WTC11 (cell line): ENCODE data around the gene TDRKH. TPM values are rescaled to one million over a fixed set of nuclear protein-coding genes. Genes with fewer than 3 reads are reported as not detected.

Source experiments
- ATAC-seq: fragments of 200-7000 bp; cut with Tn5 transposase; 2 replicates; pipeline ENCODE4 v1.10.0; 2021; ENCODE audit warnings: mild to moderate bottlenecking, moderate library complexity
- CTCF ChIA-PET: fragments of 300-600 bp; sonication (Branson Sonifier 250); formaldehyde crosslinking; loops from one replicate; lab custom pipeline; 2021; ENCODE audit warnings: antibody characterized with exemption; lab: Charles Lee
- POLR2A ChIA-PET: fragments of 350-600 bp; sonication (Branson Sonifier 250); formaldehyde crosslinking; loops from one replicate; lab custom pipeline; 2021; ENCODE audit warnings: antibody characterized with exemption; lab: Charles Lee
- DNase-seq: peaks from one replicate; pipeline ENCODE4 v3.0.0; 2021; ENCODE audit warnings: low spot score
- H3K27ac Mint-ChIP-seq: 2 replicates; pipeline ENCODE4 v1.8.0; 2021; ENCODE audit warnings: mixed read lengths
- H3K27me3 Mint-ChIP-seq: 2 replicates; pipeline ENCODE4 v1.8.0; 2021; ENCODE audit warnings: low read depth, mild to moderate bottlenecking, moderate library complexity, mixed read lengths
- H3K36me3 Mint-ChIP-seq: 2 replicates; pipeline ENCODE4 v1.8.0; 2021; ENCODE audit warnings: mixed read lengths
- H3K4me1 Mint-ChIP-seq: 2 replicates; pipeline ENCODE4 v1.8.0; 2022; ENCODE audit warnings: mixed read lengths
- H3K4me3 Mint-ChIP-seq: 2 replicates; pipeline ENCODE4 v1.8.0; 2021; ENCODE audit warnings: mild to moderate bottlenecking, moderate library complexity, mixed read lengths
- H3K9me3 Mint-ChIP-seq: 2 replicates; pipeline ENCODE4 v1.8.0; 2021; ENCODE audit warnings: mixed read lengths
- AR ChIP-seq: fragments of 250-450 bp; sonication (Bioruptor Pico); IDR thresholded peaks from 2 replicates; pipeline ENCODE4 v1.9.0; 2021; ENCODE audit warnings: mild to moderate bottlenecking
- ATF6 ChIP-seq: sonication (generic); formaldehyde crosslinking; IDR thresholded peaks from 2 replicates; pipeline ENCODE4 v1.8.1; 2023; ENCODE audit warnings: mild to moderate bottlenecking, missing genetic modification reagents
- E2F1 ChIP-seq: sonication (generic); formaldehyde crosslinking; IDR thresholded peaks from 2 replicates; pipeline ENCODE4 v1.8.0; 2022; ENCODE audit warnings: mild to moderate bottlenecking, missing genetic modification reagents
- E2F4 ChIP-seq: sonication (generic); formaldehyde crosslinking; IDR thresholded peaks from 2 replicates; pipeline ENCODE4 v1.8.1; 2022; ENCODE audit warnings: low read depth, mild to moderate bottlenecking, moderate library complexity, missing genetic modification reagents, borderline replicate concordance
- ELF4 ChIP-seq: sonication (generic); formaldehyde crosslinking; IDR thresholded peaks from 2 replicates; pipeline ENCODE4 v1.8.1; 2022; ENCODE audit warnings: low read depth, mild to moderate bottlenecking, moderate library complexity, missing genetic modification reagents
- ERG ChIP-seq: fragments of 250-450 bp; sonication (Bioruptor Pico); IDR thresholded peaks from 2 replicates; pipeline ENCODE4 v1.8.0; 2021; ENCODE audit warnings: mild to moderate bottlenecking
- FOXP1 ChIP-seq: sonication (generic); formaldehyde crosslinking; IDR thresholded peaks from 2 replicates; pipeline ENCODE4 v1.8.0; 2022; ENCODE audit warnings: missing genetic modification reagents, mild to moderate bottlenecking, moderate library complexity, borderline replicate concordance
- FOXP4 ChIP-seq: sonication (generic); formaldehyde crosslinking; IDR thresholded peaks from 2 replicates; pipeline ENCODE4 v1.8.0; 2022; ENCODE audit warnings: mild to moderate bottlenecking, missing genetic modification reagents
- GABPB1 ChIP-seq: sonication (generic); formaldehyde crosslinking; IDR thresholded peaks from 2 replicates; pipeline ENCODE4 v1.8.1; 2023; ENCODE audit warnings: mild to moderate bottlenecking, missing genetic modification reagents
- HMGXB4 ChIP-seq: sonication (generic); formaldehyde crosslinking; IDR thresholded peaks from 2 replicates; pipeline ENCODE4 v1.8.1; 2023; ENCODE audit warnings: mild to moderate bottlenecking, moderate library complexity, missing genetic modification reagents
- JUN ChIP-seq: sonication (generic); formaldehyde crosslinking; IDR thresholded peaks from 2 replicates; pipeline ENCODE4 v1.8.0; 2023; ENCODE audit warnings: mild to moderate bottlenecking, missing genetic modification reagents
- KAT7 ChIP-seq: sonication (generic); formaldehyde crosslinking; IDR thresholded peaks from 2 replicates; pipeline ENCODE4 v1.8.1; 2023; ENCODE audit warnings: missing genetic modification reagents, mild to moderate bottlenecking, borderline replicate concordance
- TP53 ChIP-seq: sonication (generic); formaldehyde crosslinking; IDR thresholded peaks from 2 replicates; pipeline ENCODE4 v1.8.1; 2023; ENCODE audit warnings: mild to moderate bottlenecking, missing genetic modification reagents
- ZMAT4 ChIP-seq: fragments of 250-450 bp; sonication (Bioruptor Pico); IDR thresholded peaks from 2 replicates; pipeline ENCODE4 v1.9.0; 2021; ENCODE audit warnings: mild to moderate bottlenecking
- ZNF423 ChIP-seq: fragments of 250-450 bp; sonication (Bioruptor Pico); IDR thresholded peaks from 2 replicates; pipeline ENCODE4 v2.1.2; 2022; ENCODE audit warnings: mild to moderate bottlenecking, moderate library complexity
- ZSCAN18 ChIP-seq: fragments of 250-450 bp; sonication (Bioruptor Pico); IDR thresholded peaks from 2 replicates; pipeline ENCODE4 v2.1.2; 2022; ENCODE audit warnings: mild to moderate bottlenecking, moderate library complexity
- total RNA-seq: library from RNA; stranded (reverse); gene quantifications from 3 replicates; pipeline ENCODE4 v1.2.3, GENCODE V29; 2021

The TDRKH gene
- total RNA-seq, 1 experiment from 2014 or later, result 21.8 TPM

- Mint-ChIP-seq H3K27me3 (peaks cover 5% of the 10 kb centered on the region), H3K27ac (no peak overlapping the region), H3K9me3 (peaks cover 25% of the 10 kb centered on the region), H3K4me3 (no peak overlapping the region), H3K4me1 (peaks cover 9% of the 10 kb centered on the region), H3K36me3 (peaks cover 19% of the 10 kb centered on the region)
- ChIA-PET CTCF (interaction anchor here (1.5 kb wide), 1 partner anchor 97 kb away, joined by 6 read pairs; no protein-coding TSS in a partner anchor), POLR2A (no interaction called here)
- no peak for DNase-seq
- no peak for ATAC-seq
- TF ChIP-seq ZMAT4 (CRISPR knock-in tag) (no peak), ELF4 (CRISPR knock-in tag) (no peak), ZNF423 (CRISPR knock-in tag) (no peak), KAT7 (no peak), E2F1 (CRISPR knock-in tag) (no peak), ATF6 (CRISPR knock-in tag) (no peak), ZSCAN18 (CRISPR knock-in tag) (no peak), JUN (CRISPR knock-in tag) (no peak), E2F4 (no peak), ERG (no peak), FOXP1 (CRISPR knock-in tag) (no peak), FOXP4 (CRISPR knock-in tag) (no peak), HMGXB4 (CRISPR knock-in tag) (no peak), AR (CRISPR knock-in tag) (no peak), GABPB1 (CRISPR knock-in tag) (no peak), TP53 (CRISPR knock-in tag) (no peak)
These were observed 50.5 kb downstream of the TDRKH start for GRCh38 chr1:151739590-151740355.
